Spleen (tissue), 11 donors: ENCODE results near the gene FOXQ1. TPM values are rescaled to one million over a fixed set of nuclear protein-coding genes. Genes with fewer than 3 reads are reported as not detected.

Experiments
- DNase-seq: peaks from one replicate; pipeline ENCODE4 v3.0.0-alpha.2; 2020
- H3K27ac ChIP-seq, 8 donors: fragments of 200-600 bp; sonication (generic) in 7 of 8; 1 replicate in 4 of 8; 2 replicates in 4 of 8; pipeline versions ENCODE4 v1.5.0 to v1.8.0; 2016 to 2021; ENCODE audit warnings: inconsistent platforms in 4 of 8, mild to moderate bottlenecking in 4 of 8, moderate library complexity in 1 of 8
- H3K27me3 ChIP-seq, 7 donors: fragments of 200-600 bp; sonication (generic) in 6 of 7; replicated peaks in 1 of 7; 1 replicate in 4 of 7; 2 replicates in 3 of 7; pipeline versions ENCODE4 v1.5.0 to v1.8.0; 2016 to 2021; ENCODE audit warnings: inconsistent platforms in 3 of 7, mild to moderate bottlenecking in 1 of 7
- H3K36me3 ChIP-seq, 6 donors: fragments of 200-600 bp; sonication (generic) in 5 of 6; 1 replicate in 4 of 6; 2 replicates in 2 of 6; pipeline versions ENCODE4 v1.5.0 to v1.8.0; 2016 to 2021; ENCODE audit warnings: inconsistent platforms in 2 of 6
- H3K4me1 ChIP-seq, 6 donors: fragments of 200-600 bp; sonication (generic) in 5 of 6; 1 replicate in 3 of 6; 2 replicates in 3 of 6; pipeline versions ENCODE4 v1.5.0 to v1.8.0; 2016 to 2021; ENCODE audit warnings: inconsistent platforms in 3 of 6
- H3K4me3 ChIP-seq, 8 donors: fragments of 200-600 bp; sonication (generic) in 7 of 8; 1 replicate in 4 of 8; 2 replicates in 4 of 8; pipeline versions ENCODE4 v1.5.0 to v1.8.0; 2016 to 2021; ENCODE audit warnings: inconsistent platforms in 4 of 8, mild to moderate bottlenecking in 4 of 8, moderate library complexity in 2 of 8
- H3K9me3 ChIP-seq, 8 donors: fragments of 200-600 bp; sonication (generic) in 7 of 8; 1 replicate in 4 of 8; 2 replicates in 4 of 8; pipeline versions ENCODE4 v1.5.0 to v1.8.0; 2016 to 2021; ENCODE audit warnings: inconsistent platforms in 4 of 8
- POLR2A ChIP-seq, 3 donors: fragments of 450-650 bp; IDR thresholded peaks; one replicate each; pipeline ENCODE4 v1.5.1; 2017; ENCODE audit warnings: antibody characterized with exemption in 3 of 3, mild to moderate bottlenecking in 1 of 3
- POLR2AphosphoS5 ChIP-seq, 3 donors: sonication (generic); formaldehyde crosslinking; IDR thresholded peaks; one replicate each; pipeline ENCODE4 v1.5.1; 2017; ENCODE audit warnings: antibody characterized with exemption in 3 of 3
- WGBS, 5 donors: extraction: QIAGEN DNeasy Blood & Tissue Kit in 3 of 5; methylation state at CpG; one replicate each; pipeline versions ENCODE4 v1.1.5 to v1.1.7; 2013 to 2018; 5-methylcytosine and 5-hydroxymethylcytosine counted together
- intact Hi-C: fragments of 100-400 bp; cut with DNase I; formaldehyde crosslinking; loops from one replicate; pipeline ENCODE4 v1.15.0; 2023; ENCODE audit warnings: low total_unique reads
- polyA plus RNA-seq, 3 donors: library from polyadenylated mRNA; stranded (reverse); fragments of 200-250 nt; gene quantifications; one replicate each; pipeline ENCODE4 v1.2.1, GENCODE V29; 2013
- total RNA-seq, 7 donors: library from RNA; depleted of rRNA in 3 of 7; stranded (reverse); fragments of >200 nt in 3 of 7; fragmentation: NEBNext Ultra II Directional in 4 of 7; extraction: Animal tissue kit (Norgen Biotek cat#: 25700) in 4 of 7; gene quantifications; one replicate each; pipeline versions ENCODE4 v1.1.0 to v1.2.1, GENCODE V29; 2016 to 2021
- TF ChIP-seq, protein P1 (sequence below), 11 experiments: fragments of 200-600 bp in 7 of 11; fragments of 450-650 bp in 4 of 11; sonication (generic) in 4 of 11; IDR thresholded peaks in 8 of 11; conservative IDR thresholded peaks in 3 of 11; 1 replicate in 7 of 11; 2 replicates in 4 of 11; pipeline versions ENCODE4 v1.4.0 to v1.8.0; 2016 to 2021; ENCODE audit warnings: antibody characterized with exemption in 11 of 11, inconsistent platforms in 4 of 11, mild to moderate bottlenecking in 1 of 11
- donor health status: healthy with polysubstance abuse.
- donor health status: DM: no; HTN: no; CAD: no; lungs with moderate emphysema.
- donor health status: DM: no; HTN: no; CAD: no.
- donor health status: Bipolar disorder and iron deficiency.
- donor health status: healthy.
- donor health status: DM: no; HTN: no; CAD: no.
- donor health status: DM: yes; HTN: yes; CAD: no.

Gene FOXQ1
- total and polyA plus RNA-seq, 10 donors = 0.10 to 0.33 (median 0.17) TPM; not detected in 4

- Histone ChIP-seq H3K9me3 (no peaks in the 10 kb centered on the region), H3K36me3 (no peaks in the 10 kb centered on the region), H3K27me3 (peaks cover 0 to 32% (median 0%) of the 10 kb centered on the region in 7 donors), H3K4me1 (no peaks in the 10 kb centered on the region), H3K4me3 (no peak overlapping the region), H3K27ac (no peak overlapping the region)
- intact Hi-C loops = no loop called here
- WGBS, 5 donors = 67 to 85% (median 76%) methylated on average over 9 to 10 of the region's 10 CpGs
- DNase-seq = no peak
- TF ChIP-seq, protein P1, sequence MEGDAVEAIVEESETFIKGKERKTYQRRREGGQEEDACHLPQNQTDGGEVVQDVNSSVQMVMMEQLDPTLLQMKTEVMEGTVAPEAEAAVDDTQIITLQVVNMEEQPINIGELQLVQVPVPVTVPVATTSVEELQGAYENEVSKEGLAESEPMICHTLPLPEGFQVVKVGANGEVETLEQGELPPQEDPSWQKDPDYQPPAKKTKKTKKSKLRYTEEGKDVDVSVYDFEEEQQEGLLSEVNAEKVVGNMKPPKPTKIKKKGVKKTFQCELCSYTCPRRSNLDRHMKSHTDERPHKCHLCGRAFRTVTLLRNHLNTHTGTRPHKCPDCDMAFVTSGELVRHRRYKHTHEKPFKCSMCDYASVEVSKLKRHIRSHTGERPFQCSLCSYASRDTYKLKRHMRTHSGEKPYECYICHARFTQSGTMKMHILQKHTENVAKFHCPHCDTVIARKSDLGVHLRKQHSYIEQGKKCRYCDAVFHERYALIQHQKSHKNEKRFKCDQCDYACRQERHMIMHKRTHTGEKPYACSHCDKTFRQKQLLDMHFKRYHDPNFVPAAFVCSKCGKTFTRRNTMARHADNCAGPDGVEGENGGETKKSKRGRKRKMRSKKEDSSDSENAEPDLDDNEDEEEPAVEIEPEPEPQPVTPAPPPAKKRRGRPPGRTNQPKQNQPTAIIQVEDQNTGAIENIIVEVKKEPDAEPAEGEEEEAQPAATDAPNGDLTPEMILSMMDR (IDR thresholded peaks at IDR 0.05 in 8 of 11, conservative IDR thresholded peaks at IDR 0.05 in 3 of 11) = no peak
- TF ChIP-seq POLR2AphosphoS5 (IDR thresholded peaks at IDR 0.05) (no peak), POLR2A (IDR thresholded peaks at IDR 0.05) (no peak)
These were observed 48.0 kb upstream of the FOXQ1 start for GRCh38 chr6:1263850-1264377.

DNA sequence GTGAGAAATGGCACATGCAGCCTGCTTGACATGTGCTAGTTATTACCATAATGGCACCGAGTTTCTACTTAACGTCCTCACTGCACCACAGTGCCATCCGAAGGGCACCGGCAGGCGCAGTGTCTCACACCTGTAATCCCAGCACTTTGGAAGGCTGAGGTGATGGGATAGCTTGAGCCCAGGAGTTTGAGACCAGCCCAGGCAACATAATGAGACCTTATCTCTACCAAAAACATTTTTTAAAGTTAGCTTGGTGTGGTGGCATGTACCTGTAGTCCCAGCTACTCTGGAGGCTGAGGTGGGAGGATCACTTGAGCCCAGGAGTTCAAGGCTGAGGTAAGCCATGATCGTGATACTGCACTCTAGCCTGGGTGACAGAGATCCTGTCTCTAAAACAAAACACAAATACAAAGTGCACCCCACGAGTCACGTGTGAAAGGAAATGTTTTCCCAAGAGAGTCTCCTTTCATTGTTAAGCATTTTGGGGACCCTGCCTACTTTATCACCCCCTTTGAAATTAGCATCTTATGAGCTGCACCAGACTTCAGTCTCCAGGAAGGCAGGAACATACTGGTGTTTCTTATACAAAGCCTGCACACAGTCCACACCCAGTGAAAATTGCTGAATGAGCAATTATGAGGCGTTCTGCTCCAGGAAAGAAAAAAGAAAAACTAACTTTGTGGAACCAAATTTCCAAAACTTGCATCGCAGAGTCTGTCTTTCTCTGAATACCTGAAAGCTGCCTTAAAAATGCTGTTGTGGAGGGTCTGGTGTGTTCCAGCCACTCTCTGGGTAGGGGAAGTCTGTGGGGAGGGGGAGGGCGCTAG lies 47.1 kb upstream of the FOXQ1 start:
- WGBS, 5 donors = 74 to 83% (median 77%) methylated on average over 11 of the region's 11 CpGs
- no peak overlapping the region for H3K27ac ChIP-seq
- no peak overlapping the region for H3K4me3 ChIP-seq
- peaks cover 0 to 35% (median 0%) of the 10 kb centered on the region in 7 donors for H3K27me3 ChIP-seq
- no peaks in the 10 kb centered on the region for H3K9me3 ChIP-seq
- intact Hi-C loops = no loop called here
- DNase-seq = no peak
- no peak for TF ChIP-seq POLR2AphosphoS5 (IDR thresholded peaks at IDR 0.05)
- no peak for TF ChIP-seq POLR2A (IDR thresholded peaks at IDR 0.05)
- TF ChIP-seq, protein P1 (IDR thresholded peaks at IDR 0.05 in 8 of 11, conservative IDR thresholded peaks at IDR 0.05 in 3 of 11) = no peak
- no peaks in the 10 kb centered on the region for H3K4me1 ChIP-seq
- H3K36me3 ChIP-seq = no peaks in the 10 kb centered on the region

DNA sequence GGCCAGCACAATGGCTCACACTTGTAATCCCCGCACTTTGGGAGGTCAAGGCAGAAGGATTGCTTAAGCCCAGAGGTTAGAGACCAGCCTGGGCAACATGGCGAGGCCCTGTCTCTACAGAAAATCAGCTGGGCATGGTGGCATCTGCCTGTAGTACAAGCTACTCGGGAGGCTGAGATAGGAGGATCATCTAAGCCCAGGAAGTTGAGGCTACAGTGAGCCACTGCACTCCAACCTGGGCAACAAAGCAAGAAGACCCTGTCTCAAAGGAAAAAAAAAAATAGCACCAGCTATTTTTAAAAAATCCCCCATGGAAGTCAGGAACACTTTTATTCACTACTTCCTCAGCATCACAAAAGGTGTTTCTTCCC lies 45.2 kb upstream of the FOXQ1 start:
- intact Hi-C loops = no loop called here
- no peaks in the 10 kb centered on the region for H3K4me1 ChIP-seq
- no peaks in the 10 kb centered on the region for H3K36me3 ChIP-seq
- H3K9me3 ChIP-seq = peaks cover 0 to 4% (median under 1%) of the 10 kb centered on the region in 8 donors
- H3K4me3 ChIP-seq = no peak overlapping the region
- H3K27me3 ChIP-seq = peaks cover 0 to 45% (median 0%) of the 10 kb centered on the region in 7 donors
- no peak for TF ChIP-seq POLR2A (IDR thresholded peaks at IDR 0.05)
- no peak overlapping the region for H3K27ac ChIP-seq
- DNase-seq = no peak
- WGBS, 5 donors = 75 to 95% (median 83%) methylated on average over 3 of the region's 3 CpGs

GRCh38 chr6:1267057-1267732 lies 44.7 kb upstream of the FOXQ1 start:
- Histone ChIP-seq H3K9me3 (peaks cover 0 to 9% (median 5%) of the 10 kb centered on the region in 8 donors), H3K27me3 (peaks cover 0 to 45% (median 0%) of the 10 kb centered on the region in 7 donors), H3K27ac (no peak overlapping the region), H3K36me3 (no peaks in the 10 kb centered on the region), H3K4me1 (no peaks in the 10 kb centered on the region), H3K4me3 (no peak overlapping the region)
- intact Hi-C loops = no loop called here
- DNase-seq = no peak
- 73 to 80% (median 77%) methylated on average over 8 of the region's 8 CpGs for WGBS, 5 donors
- TF ChIP-seq POLR2A (IDR thresholded peaks at IDR 0.05) (no peak), POLR2AphosphoS5 (IDR thresholded peaks at IDR 0.05) (no peak)
- TF ChIP-seq, protein P1 (IDR thresholded peaks at IDR 0.05 in 8 of 11, conservative IDR thresholded peaks at IDR 0.05 in 3 of 11) = no peak
